A549 (cell line): ENCODE results near the gene UTS2R. TPM values are rescaled to one million over a fixed set of nuclear protein-coding genes. Genes with fewer than 3 reads are reported as not detected.
"Not testable (repeated sequence)": the region's sequence is repeated elsewhere in the genome, so short reads cannot be mapped to it uniquely, and the experiment has no call there.

Experiments
- ATAC-seq, 2 experiments: fragments of 200-7000 bp in 1 of 2; fragments of >200 bp in 1 of 2; cut with Nextera tagmentation in 1 of 2; cut with Tn5 transposase in 1 of 2; 3 replicates each; pipeline versions ENCODE4 v1.8.0 to v1.9.1; 2018 to 2020; ENCODE audit warnings: mild to moderate bottlenecking in 1 of 2, moderate library complexity in 1 of 2
- CTCF ChIA-PET: fragments of 300-600 bp; sonication (Branson Sonifier 250); formaldehyde crosslinking; extraction: SDS; loops from one replicate; lab custom pipeline; 2021; ENCODE audit warnings: antibody characterized with exemption, inconsistent platforms; lab: Yijun Ruan, JAX
- POLR2A ChIA-PET: fragments of 350-600 bp; formaldehyde crosslinking; extraction: SDS; loops from one replicate; lab custom pipeline; 2021; ENCODE audit warnings: antibody characterized with exemption, inconsistent platforms; lab: Yijun Ruan, JAX
- DNase-seq, 2 experiments: peaks; one replicate each; pipeline versions ENCODE4 v3.0.0 to v3.0.0-alpha.2; 2011 to 2016; ENCODE audit warnings: low read depth in 1 of 2, low spot score in 1 of 2
- FAIRE-seq: peaks from 2 replicates; lab custom pipeline; 2011; peaks lifted over from hg19 to GRCh38; lab: Jason Lieb, UNC
- H3K27ac ChIP-seq, 2 experiments: fragments of >200 bp; sonication (Bioruptor Twin); formaldehyde crosslinking; 3 replicates each; pipeline ENCODE4 v1.5.1; 2016 to 2017
- H3K4me1 ChIP-seq: fragments of >200 bp; sonication (Bioruptor Twin); formaldehyde crosslinking; 3 replicates; pipeline ENCODE4 v1.6.1; 2016
- H3K4me2 ChIP-seq: fragments of >200 bp; sonication (Bioruptor Twin); formaldehyde crosslinking; 3 replicates; pipeline ENCODE4 v1.6.1; 2016
- H3K4me3 ChIP-seq: fragments of >200 bp; sonication (Bioruptor Twin); formaldehyde crosslinking; 3 replicates; pipeline ENCODE4 v1.5.1; 2016
- H3K9me3 ChIP-seq: fragments of >200 bp; sonication (Bioruptor Twin); formaldehyde crosslinking; 3 replicates; pipeline ENCODE4 v1.6.1; 2016
- ATOH8 ChIP-seq: fragments of 250-450 bp; sonication (Bioruptor Pico); IDR thresholded peaks from 2 replicates; pipeline ENCODE4 v1.5.0; 2020; ENCODE audit warnings: low read depth, mild to moderate bottlenecking, moderate library complexity
- CHD2 ChIP-seq: fragments of 150-350 bp; IDR thresholded peaks from 2 replicates; pipeline ENCODE4 v1.6.1; 2014; ENCODE audit warnings: low read length; ENCODE audit not compliant: partially characterized antibody
- ELK1 ChIP-seq: fragments of 150-350 bp; IDR thresholded peaks from 2 replicates; pipeline ENCODE4 v1.6.1; 2014; ENCODE audit warnings: low read depth, mild to moderate bottlenecking, low read length
- HES2 ChIP-seq: fragments of >200 bp; sonication (Bioruptor Twin); formaldehyde crosslinking; IDR thresholded peaks from 2 replicates; pipeline ENCODE4 v1.6.1; 2016
- HOXB5 ChIP-seq: fragments of 250-450 bp; sonication (Bioruptor Pico); IDR thresholded peaks from 2 replicates; pipeline ENCODE4 v1.5.0; 2020; ENCODE audit warnings: mild to moderate bottlenecking, moderate library complexity
- MAX ChIP-seq: IDR thresholded peaks from 2 replicates; pipeline ENCODE4 v1.6.1; 2012
- POLR2A ChIP-seq: IDR thresholded peaks from 2 replicates; pipeline ENCODE4 v1.6.1; 2012; ENCODE audit warnings: mild to moderate bottlenecking, low read length
- TP53 ChIP-seq: fragments of 250-450 bp; sonication (Bioruptor Pico); IDR thresholded peaks from 2 replicates; pipeline ENCODE4 v1.5.0; 2021; ENCODE audit warnings: mild to moderate bottlenecking, moderate library complexity
- ZFP36 ChIP-seq: fragments of 450-650 bp; IDR thresholded peaks from 2 replicates; pipeline ENCODE4 v1.6.1; 2014; ENCODE audit warnings: borderline replicate concordance; ENCODE audit not compliant: partially characterized antibody
- ZNF302 ChIP-seq: fragments of 250-450 bp; sonication (Bioruptor Pico); IDR thresholded peaks from 2 replicates; pipeline ENCODE4 v1.9.0; 2021; ENCODE audit warnings: inconsistent platforms, mild to moderate bottlenecking, moderate library complexity
- WGBS: methylation state at CpG from one replicate; pipeline ENCODE4 v1.1.6; 2017; ENCODE audit errors: missing lambda C conversion rate; 5-methylcytosine and 5-hydroxymethylcytosine counted together
- polyA plus RNA-seq, 4 experiments: library from polyadenylated mRNA; depleted of rRNA in 3 of 4; stranded (reverse); fragments of >200 nt; fragmentation: RNase III in 1 of 4; extraction: RNeasy Plus Mini Kit Qiagen cat#74134 plus additional on column Dnase treatment in 1 of 4; gene quantifications; 2 replicates in 3 of 4; 3 replicates in 1 of 4; pipeline ENCODE4 v1.2.3, GENCODE V29; 2011 to 2017

The UTS2R gene
- polyA plus RNA-seq, 2 of the 4 experiments (the other 2 are of a cell fraction): not detected

GRCh38 chr17:82372249-82373071, 895 bp downstream of the UTS2R start (continued):
- TF ChIP-seq MAX: no peak

DNA sequence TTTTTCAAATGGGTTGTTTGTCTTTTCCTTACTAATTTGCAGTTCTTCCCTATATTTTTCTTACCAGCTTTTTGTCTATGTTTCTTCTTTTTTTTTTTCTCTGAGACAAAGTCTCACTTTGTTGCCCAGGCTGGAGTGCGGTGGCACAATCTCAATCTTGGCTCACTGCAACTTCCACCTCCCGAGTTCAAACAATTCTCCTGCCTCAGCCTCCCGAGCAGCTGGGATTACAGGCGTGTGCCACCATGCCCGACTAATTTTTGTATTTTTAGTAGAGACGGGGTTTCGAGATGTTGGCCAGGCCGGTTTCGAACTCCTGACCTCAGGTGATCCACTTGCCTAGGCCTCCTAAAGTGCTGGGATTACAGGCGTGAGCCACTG, 1.5 kb downstream of the UTS2R start:
- FAIRE-seq, H3K9me3 ChIP-seq, DNase-seq, H3K4me2 ChIP-seq, ATAC-seq, H3K27ac ChIP-seq, H3K4me3 ChIP-seq, POLR2A ChIA-PET, H3K4me1 ChIP-seq: not testable (repeated sequence)
- CTCF ChIA-PET: interaction anchor here (1.0 to 5.4 kb wide), 5 partner anchors 11 to 51 kb away, joined by 3 to 45 read pairs (median 8); no protein-coding TSS in a partner anchor
- WGBS: 91% methylated on average over 10 of the region's 10 CpGs

- CTCF ChIA-PET: interaction anchor here (1.2 to 5.4 kb wide), 3 partner anchors 23 to 52 kb away, joined by 4 to 45 read pairs (median 10); no protein-coding TSS in a partner anchor
- Histone ChIP-seq H3K4me1 (peaks cover 8% of the 10 kb centered on the region; the same call in 1 of the 3 replicates), H3K4me2 (no peak overlapping the region), H3K27ac (no peak overlapping the region), H3K9me3 (no peaks in the 10 kb centered on the region), H3K4me3 (no peak overlapping the region)
- ATAC-seq (no peak), FAIRE-seq (no peak), DNase-seq (no peak)
- POLR2A ChIA-PET: no interaction called here
- no peak for TF ChIP-seq POLR2A
- no peak for TF ChIP-seq CHD2
- no peak for TF ChIP-seq TP53
- TF ChIP-seq HES2: no peak
- no peak for TF ChIP-seq ATOH8 (CRISPR knock-in tag)
- no peak for TF ChIP-seq ELK1
- TF ChIP-seq ZFP36: no peak
- 71% methylated on average over 29 of the region's 37 CpGs for WGBS
Observed at GRCh38 chr17:82373731-82374625, 2.4 kb downstream of the UTS2R start.

- POLR2A ChIA-PET: no interaction called here
- H3K4me3 ChIP-seq: no peak overlapping the region
- no peak overlapping the region for H3K27ac ChIP-seq
- FAIRE-seq (no peak), DNase-seq (no peak), ATAC-seq (no peak)
- CTCF ChIA-PET: interaction anchor here (5.4 kb wide), 1 partner anchor 24 kb away, joined by 45 read pairs; no protein-coding TSS in a partner anchor
- peaks cover 8% of the 10 kb centered on the region; the same call in 1 of the 3 replicates for H3K4me1 ChIP-seq
- H3K4me2 ChIP-seq: no peak overlapping the region
- no peak for TF ChIP-seq ZNF302
- no peak for TF ChIP-seq HOXB5 (CRISPR knock-in tag)
- WGBS: 90% methylated on average over 76 of the region's 79 CpGs
- no peaks in the 10 kb centered on the region for H3K9me3 ChIP-seq
Observed at GRCh38 chr17:82374626-82375331, 3.2 kb downstream of the UTS2R start.
